Thyroid gland (tissue), 4 donors: ENCODE measurements around the gene UBE2G1. TPM values are rescaled to one million over a fixed set of nuclear protein-coding genes. Genes with fewer than 3 reads are reported as not detected.

ENCODE experiments used
- DNase-seq, 2 donors: peaks; one replicate each; pipeline ENCODE4 v3.0.0-alpha.2; 2019
- H3K27ac ChIP-seq, 3 donors: fragments of 200-600 bp; sonication (generic); 1 replicate in 2 of 3; 2 replicates in 1 of 3; pipeline ENCODE4 v1.5.1; 2016 to 2019; ENCODE audit warnings: mild to moderate bottlenecking in 1 of 3, moderate library complexity in 1 of 3
- H3K27me3 ChIP-seq: fragments of 200-600 bp; sonication (generic); one replicate; pipeline ENCODE4 v1.5.1; 2019
- H3K36me3 ChIP-seq, 2 donors: fragments of 200-600 bp; sonication (generic); one replicate each; pipeline ENCODE4 v1.5.1; 2016 to 2019
- H3K4me1 ChIP-seq, 2 donors: fragments of 200-600 bp; sonication (generic); one replicate each; pipeline ENCODE4 v1.5.1; 2017 to 2019
- H3K4me3 ChIP-seq, 3 donors: fragments of 200-600 bp; sonication (generic); replicated peaks in 1 of 3; 1 replicate in 2 of 3; 2 replicates in 1 of 3; pipeline ENCODE4 v1.5.1; 2016; ENCODE audit warnings: mild to moderate bottlenecking in 1 of 3
- H3K9me3 ChIP-seq: fragments of 200-600 bp; sonication (generic); one replicate; pipeline ENCODE4 v1.5.1; 2017
- CTCF ChIP-seq, 6 experiments: fragments of 200-600 bp in 3 of 6; fragments of 450-650 bp in 3 of 6; sonication (generic) in 3 of 6; IDR thresholded peaks; one replicate each; pipeline ENCODE4 v1.5.1; 2016 to 2019; ENCODE audit warnings: antibody characterized with exemption in 6 of 6, mild to moderate bottlenecking in 2 of 6, inconsistent platforms in 1 of 6, moderate library complexity in 1 of 6
- POLR2A ChIP-seq, 2 donors: fragments of 450-650 bp; IDR thresholded peaks; one replicate each; pipeline ENCODE4 v1.6.1; 2017; ENCODE audit warnings: antibody characterized with exemption in 2 of 2, mild to moderate bottlenecking in 2 of 2, moderate library complexity in 1 of 2
- WGBS, 2 donors: methylation state at CpG; one replicate each; pipeline ENCODE4 v1.1.5; 2017; 5-methylcytosine and 5-hydroxymethylcytosine counted together
- intact Hi-C: fragments of 100-400 bp; cut with DNase I; formaldehyde crosslinking; loops from one replicate; pipeline ENCODE4 v1.15.1; 2023
- total RNA-seq, 4 donors: library from RNA; depleted of rRNA; stranded (reverse); fragments of >200 nt; gene quantifications; one replicate each; pipeline ENCODE4 v1.2.3, GENCODE V29; 2016

Gene UBE2G1
- total RNA-seq, 4 donors from 2014 or later = 39.1 to 58.0 (median 49.4) TPM

- Histone ChIP-seq H3K36me3 (peaks cover 0 to 8% of the 10 kb centered on the region in 2 donors), H3K4me1 (no peaks in the 10 kb centered on the region), H3K4me3 (no peak overlapping the region), H3K27ac (no peak overlapping the region), H3K9me3 (no peaks in the 10 kb centered on the region), H3K27me3 (no peaks in the 10 kb centered on the region)
- intact Hi-C loops = no loop called here
- TF ChIP-seq POLR2A (IDR thresholded peaks at IDR 0.05) (no peak), CTCF (IDR thresholded peaks at IDR 0.05) (no peak)
- WGBS, 2 donors = 92 to 93% methylated on average over 6 of the region's 6 CpGs
- DNase-seq = no peak
These were observed 94.1 kb downstream of the UBE2G1 start for GRCh38 chr17:4272213-4272971.

- 55 to 65% methylated on average over 3 of the region's 3 CpGs for WGBS, 2 donors
- no peak for DNase-seq
- intact Hi-C loops = no loop called here
- no peaks in the 10 kb centered on the region for H3K27me3 ChIP-seq
- H3K4me3 ChIP-seq = no peak overlapping the region
- no peak overlapping the region for H3K27ac ChIP-seq
- H3K4me1 ChIP-seq = no peaks in the 10 kb centered on the region
- TF ChIP-seq POLR2A (IDR thresholded peaks at IDR 0.05) (no peak), CTCF (IDR thresholded peaks at IDR 0.05) (no peak)
- peaks cover 0 to 8% of the 10 kb centered on the region in 2 donors for H3K36me3 ChIP-seq
- H3K9me3 ChIP-seq = no peaks in the 10 kb centered on the region
These were observed 95.7 kb downstream of the UBE2G1 start for GRCh38 chr17:4270736-4271135.

GRCh38 chr17:4269915-4270314 is 96.6 kb downstream of the UBE2G1 start:
- no peak for DNase-seq
- 84 to 90% methylated on average over 4 of the region's 4 CpGs for WGBS, 2 donors
- intact Hi-C loops = loop anchor here (10.0 kb wide), 1 partner anchor 55 kb away; no protein-coding TSS in a partner anchor
- TF ChIP-seq POLR2A (IDR thresholded peaks at IDR 0.05) (no peak), CTCF (IDR thresholded peaks at IDR 0.05) (no peak)
- Histone ChIP-seq H3K36me3 (peaks cover 0 to 8% of the 10 kb centered on the region in 2 donors), H3K27me3 (no peaks in the 10 kb centered on the region), H3K27ac (no peak overlapping the region), H3K4me3 (no peak overlapping the region), H3K9me3 (no peaks in the 10 kb centered on the region), H3K4me1 (no peaks in the 10 kb centered on the region)

GRCh38 chr17:4267402-4267801 is 99.1 kb downstream of the UBE2G1 start:
- Histone ChIP-seq H3K9me3 (no peaks in the 10 kb centered on the region), H3K27ac (no peak overlapping the region), H3K36me3 (peaks cover 0 to 8% of the 10 kb centered on the region in 2 donors), H3K4me1 (peaks cover 10 to 11% of the 10 kb centered on the region in 2 donors), H3K27me3 (no peaks in the 10 kb centered on the region), H3K4me3 (no peak overlapping the region)
- intact Hi-C loops = loop anchor here (10.0 kb wide), 1 partner anchor 53 kb away; no protein-coding TSS in a partner anchor
- no peak for DNase-seq
- TF ChIP-seq CTCF (IDR thresholded peaks at IDR 0.05) (no peak), POLR2A (IDR thresholded peaks at IDR 0.05) (no peak)
- WGBS, 2 donors = 91% methylated on average over 8 of the region's 8 CpGs

GRCh38 chr17:4266550-4266949 is 99.9 kb downstream of the UBE2G1 start:
- peaks cover 12 to 19% of the 10 kb centered on the region in 2 donors for H3K4me1 ChIP-seq
- no peak overlapping the region for H3K27ac ChIP-seq
- DNase-seq = no peak
- 79 to 81% methylated on average over 7 of the region's 7 CpGs for WGBS, 2 donors
- H3K9me3 ChIP-seq = no peaks in the 10 kb centered on the region
- peaks cover 0 to 3% of the 10 kb centered on the region in 2 donors for H3K36me3 ChIP-seq
- intact Hi-C loops = loop anchor here (10.0 kb wide), 1 partner anchor 52 kb away; no protein-coding TSS in a partner anchor
- H3K27me3 ChIP-seq = no peaks in the 10 kb centered on the region
- TF ChIP-seq POLR2A (IDR thresholded peaks at IDR 0.05) (no peak), CTCF (IDR thresholded peaks at IDR 0.05) (no peak)
- no peak overlapping the region for H3K4me3 ChIP-seq
